C4-2B (cell line): Measurements from ENCODE around the gene PDZD2.

Experiments
- H3K27ac ChIP-seq: fragments of 450-650 bp; 2 replicates; pipeline ENCODE4 v1.5.1; 2017
- ZFX ChIP-seq: fragments of 450-650 bp; IDR thresholded peaks from 2 replicates; pipeline ENCODE4 v1.6.1; 2017
- TF ChIP-seq, protein P1 (sequence below): fragments of 450-650 bp; conservative IDR thresholded peaks from 2 replicates; pipeline ENCODE4 v1.5.1; 2017; ENCODE audit warnings: mild to moderate bottlenecking

The PDZD2 gene

DNA sequence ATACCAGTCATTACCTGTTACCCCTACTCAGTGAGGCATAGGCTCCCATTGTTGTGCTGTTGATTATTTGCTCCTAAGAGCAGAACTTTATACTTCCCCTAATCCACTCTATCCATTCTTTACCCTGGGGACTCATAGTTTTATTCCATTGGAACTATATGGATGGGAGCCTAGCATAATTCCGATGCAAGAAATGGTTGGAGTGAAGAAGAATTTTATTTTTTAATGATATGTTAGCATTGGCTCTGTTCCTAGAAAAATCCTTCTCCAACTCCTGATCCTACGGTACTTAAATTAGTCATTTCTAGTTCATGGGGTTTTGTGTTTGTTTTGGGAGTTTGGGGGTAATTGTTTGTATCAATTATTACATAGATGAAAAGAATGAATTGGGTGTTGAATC is 343.7 kb downstream of the PDZD2 start:
- TF ChIP-seq ZFX = no peak
- TF ChIP-seq, protein P1, sequence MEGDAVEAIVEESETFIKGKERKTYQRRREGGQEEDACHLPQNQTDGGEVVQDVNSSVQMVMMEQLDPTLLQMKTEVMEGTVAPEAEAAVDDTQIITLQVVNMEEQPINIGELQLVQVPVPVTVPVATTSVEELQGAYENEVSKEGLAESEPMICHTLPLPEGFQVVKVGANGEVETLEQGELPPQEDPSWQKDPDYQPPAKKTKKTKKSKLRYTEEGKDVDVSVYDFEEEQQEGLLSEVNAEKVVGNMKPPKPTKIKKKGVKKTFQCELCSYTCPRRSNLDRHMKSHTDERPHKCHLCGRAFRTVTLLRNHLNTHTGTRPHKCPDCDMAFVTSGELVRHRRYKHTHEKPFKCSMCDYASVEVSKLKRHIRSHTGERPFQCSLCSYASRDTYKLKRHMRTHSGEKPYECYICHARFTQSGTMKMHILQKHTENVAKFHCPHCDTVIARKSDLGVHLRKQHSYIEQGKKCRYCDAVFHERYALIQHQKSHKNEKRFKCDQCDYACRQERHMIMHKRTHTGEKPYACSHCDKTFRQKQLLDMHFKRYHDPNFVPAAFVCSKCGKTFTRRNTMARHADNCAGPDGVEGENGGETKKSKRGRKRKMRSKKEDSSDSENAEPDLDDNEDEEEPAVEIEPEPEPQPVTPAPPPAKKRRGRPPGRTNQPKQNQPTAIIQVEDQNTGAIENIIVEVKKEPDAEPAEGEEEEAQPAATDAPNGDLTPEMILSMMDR = no peak
- H3K27ac ChIP-seq = no peak overlapping the region

- TF ChIP-seq ZFX = no peak
- TF ChIP-seq, protein P1 = no peak
- no peak overlapping the region for H3K27ac ChIP-seq
Measured at GRCh38 chr5:31983851-31984250, 344.9 kb downstream of the PDZD2 start.

GRCh38 chr5:31984691-31985090 is 345.8 kb downstream of the PDZD2 start:
- H3K27ac ChIP-seq = no peak overlapping the region
- no peak for TF ChIP-seq ZFX
- TF ChIP-seq, protein P1 = no peak

GRCh38 chr5:31986101-31986500 is 347.2 kb downstream of the PDZD2 start:
- TF ChIP-seq, protein P1 = no peak

DNA sequence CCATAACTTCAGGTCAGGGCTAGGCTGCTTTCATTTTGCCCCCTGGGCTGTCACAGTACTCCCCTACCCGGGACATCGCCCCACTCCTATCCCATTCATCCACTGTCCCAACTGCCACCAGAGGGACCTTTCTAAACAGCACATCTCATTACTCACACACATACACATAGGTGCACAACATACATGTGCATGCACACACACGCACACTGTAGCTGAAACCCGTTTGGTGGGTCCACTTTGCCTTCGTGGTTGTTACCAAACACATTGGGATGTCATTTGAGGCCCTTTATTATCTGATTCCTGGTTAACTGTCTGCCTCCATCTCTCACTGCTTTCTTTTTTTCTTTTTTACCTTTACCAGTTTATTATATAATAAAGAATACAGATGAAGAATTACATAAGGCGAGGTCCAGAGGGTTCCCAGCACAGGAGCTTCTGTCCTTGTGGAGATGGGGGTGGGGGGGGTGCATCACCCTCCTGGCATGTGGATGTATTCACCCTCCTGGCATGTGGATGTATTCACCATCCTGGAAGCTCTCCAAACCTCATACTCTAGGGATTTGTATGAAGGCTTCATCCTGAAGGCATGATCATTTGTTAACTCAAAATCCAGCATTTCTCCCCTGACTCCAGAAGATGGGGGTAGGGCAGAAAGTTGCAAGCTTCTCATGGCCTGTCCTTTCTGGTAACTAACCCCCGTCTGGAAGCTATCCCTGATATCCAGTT is 349.2 kb downstream of the PDZD2 start:
- H3K27ac ChIP-seq = no peak overlapping the region
- TF ChIP-seq, protein P1 = no peak
- TF ChIP-seq ZFX = no peak

More at GRCh38 chr5:31986101-31986500, 347.2 kb downstream of the PDZD2 start:
- H3K27ac ChIP-seq = no peak overlapping the region

GRCh38 chr5:31990081-31990650 is 351.2 kb downstream of the PDZD2 start:
- no peak overlapping the region for H3K27ac ChIP-seq
- TF ChIP-seq, protein P1 = no peak
- TF ChIP-seq ZFX = no peak

DNA sequence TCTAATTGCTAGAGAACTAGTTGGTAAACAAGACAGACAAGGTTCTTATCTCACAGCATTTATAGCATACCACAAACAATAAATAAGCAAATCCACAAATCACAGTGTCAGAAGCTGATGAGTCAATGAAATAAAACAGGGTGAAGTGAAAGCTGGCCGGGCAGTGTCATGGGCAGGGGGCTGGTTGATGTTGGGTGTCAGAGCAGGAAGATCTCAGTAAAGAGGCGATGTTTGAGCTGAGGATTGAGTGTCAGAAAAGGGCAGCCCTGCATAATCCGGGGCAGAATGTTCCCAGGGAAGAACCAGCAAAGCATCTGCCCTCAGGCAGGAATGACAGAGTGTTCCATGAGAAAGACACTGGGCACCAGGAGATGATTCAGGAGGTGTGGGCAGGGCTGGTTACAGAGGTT is 351.8 kb downstream of the PDZD2 start:
- H3K27ac ChIP-seq = peak overlapping the region; percentile 31

More for the DNA sequence above, 351.8 kb downstream of the PDZD2 start:
- TF ChIP-seq, protein P1 = no peak
- TF ChIP-seq ZFX = no peak
